HepG2 (cell line): ENCODE measurements around the gene ASTN2. TPM values are rescaled to one million over a fixed set of nuclear protein-coding genes. Genes with fewer than 3 reads are reported as not detected.

Experiments
- ATAC-seq: fragments of 200-7000 bp; cut with Tn5 transposase; 3 replicates; pipeline ENCODE4 v1.9.1; 2020; ENCODE audit warnings: mild to moderate bottlenecking, moderate library complexity
- BruUV-seq: library from RNA; stranded (reverse); fragments of 400-500 nt; replicated peaks from 2 replicates; lab custom pipeline; 2021; lab: Mats Ljungman, UMichigan
- CTCF ChIA-PET: fragments of 300-600 bp; formaldehyde crosslinking; extraction: SDS; loops from one replicate; lab custom pipeline; 2021; ENCODE audit warnings: low total read pairs, inconsistent platforms, low intra/inter-chr PET ratio; lab: Yijun Ruan, JAX
- POLR2A ChIA-PET: fragments of 350-600 bp; sonication (Branson Sonifier 250); formaldehyde crosslinking; loops from one replicate; lab custom pipeline; 2020; ENCODE audit warnings: antibody characterized with exemption, inconsistent platforms; lab: Yijun Ruan, JAX
- DNase-seq: peaks from one replicate; pipeline ENCODE4 v3.0.0-alpha.2; 2015; ENCODE audit warnings: low spot score
- FAIRE-seq: peaks from 3 replicates; lab custom pipeline; 2011; peaks lifted over from hg19 to GRCh38; lab: Jason Lieb, UNC
- H2AFZ ChIP-seq: one replicate; pipeline ENCODE4 v1.6.1; 2011; ENCODE audit warnings: low read length, inconsistent platforms
- H3K27ac ChIP-seq: fragments of 300-600 bp; 3 replicates; pipeline ENCODE4 v1.8.0; 2011; ENCODE audit warnings: mixed run types, mild to moderate bottlenecking, mixed read lengths, low read length, inconsistent platforms; ENCODE audit not compliant: insufficient read depth; ENCODE audit errors: extremely low read length
- H3K27me3 ChIP-seq, 2 experiments: fragments of 200-600 bp in 1 of 2; 2 replicates in 1 of 2; 3 replicates in 1 of 2; pipeline versions ENCODE4 v1.6.0 to v1.8.0; 2011; ENCODE audit warnings: low read length in 2 of 2, mild to moderate bottlenecking in 2 of 2, moderate library complexity in 2 of 2, inconsistent platforms in 1 of 2; ENCODE audit not compliant: insufficient read depth in 2 of 2, control insufficient read depth in 1 of 2
- H3K36me3 ChIP-seq, 2 experiments: fragments of 200-600 bp in 1 of 2; replicated peaks in 1 of 2; 2 replicates in 1 of 2; 3 replicates in 1 of 2; pipeline versions ENCODE4 v1.5.1 to v1.8.0; 2011; ENCODE audit warnings: low read length in 2 of 2, inconsistent platforms in 1 of 2; ENCODE audit not compliant: insufficient read depth in 2 of 2, control insufficient read depth in 1 of 2
- H3K4me1 ChIP-seq: 2 replicates; pipeline ENCODE4 v1.5.1; 2012; ENCODE audit warnings: low read length, inconsistent platforms; ENCODE audit not compliant: insufficient read depth
- H3K4me2 ChIP-seq: 2 replicates; pipeline ENCODE4 v1.6.0; 2011; ENCODE audit warnings: low read depth, low read length, inconsistent platforms
- H3K4me3 ChIP-seq, 3 experiments: fragments of 200-600 bp in 1 of 3; sonication (generic), shearing (Covaris generic) in 1 of 3; replicated peaks in 1 of 3; 2 replicates each; pipeline ENCODE4 v1.5.1; 2011 to 2016; ENCODE audit warnings: low read length in 3 of 3, inconsistent platforms in 2 of 3, low read depth in 2 of 3, mild to moderate bottlenecking in 2 of 3, control low read depth in 1 of 3, mixed read lengths in 1 of 3; ENCODE audit not compliant: insufficient read depth in 1 of 3
- H3K79me2 ChIP-seq: one replicate; pipeline ENCODE4 v1.6.1; 2011; ENCODE audit warnings: low read length, inconsistent platforms; ENCODE audit not compliant: insufficient read depth
- H3K9ac ChIP-seq: 2 replicates; pipeline ENCODE4 v1.6.0; 2011; ENCODE audit warnings: mild to moderate bottlenecking, low read depth, low read length, inconsistent platforms; ENCODE audit not compliant: insufficient read depth
- H3K9me3 ChIP-seq: 2 replicates; pipeline ENCODE4 v1.5.1; 2012; ENCODE audit warnings: mild to moderate bottlenecking, low read length
- H4K20me1 ChIP-seq: 2 replicates; pipeline ENCODE4 v1.6.0; 2011; ENCODE audit warnings: inconsistent platforms, mild to moderate bottlenecking, low read length, moderate library complexity; ENCODE audit not compliant: insufficient read depth
- CENPX ChIP-seq: sonication (generic); formaldehyde crosslinking; IDR thresholded peaks from 2 replicates; pipeline ENCODE4 v1.9.0; 2021; ENCODE audit warnings: mild to moderate bottlenecking, missing genetic modification reagents, moderate library complexity
- JUN ChIP-seq: sonication (generic); formaldehyde crosslinking; IDR thresholded peaks from 2 replicates; pipeline ENCODE4 v1.4.0; 2020; ENCODE audit warnings: mild to moderate bottlenecking, missing genetic modification reagents
- TCF12 ChIP-seq, 2 experiments: fragments of 450-650 bp in 1 of 2; sonication (generic) in 1 of 2; formaldehyde crosslinking in 1 of 2; IDR thresholded peaks; 2 replicates each; pipeline versions ENCODE4 v1.6.1 to v1.8.0; 2017 to 2022; ENCODE audit warnings: antibody characterized with exemption in 1 of 2, mild to moderate bottlenecking in 1 of 2, missing genetic modification reagents in 1 of 2, moderate library complexity in 1 of 2
- ZNF160 ChIP-seq: sonication (generic); formaldehyde crosslinking; IDR thresholded peaks from 2 replicates; pipeline ENCODE4 v1.8.0; 2022; ENCODE audit warnings: mild to moderate bottlenecking, inconsistent platforms, missing genetic modification reagents
- WGBS: methylation state at CpG from one replicate; pipeline ENCODE4 v1.1.6; 2017; ENCODE audit warnings: low lambda C conversion rate; 5-methylcytosine and 5-hydroxymethylcytosine counted together
- in situ Hi-C: cut with HindIII; loops from 2 replicates; pipeline ENCODE4 v1.10.0; 2017; ENCODE audit warnings: low pct_unique_long_range_greater_than_20kb; ENCODE audit not compliant: extremely low pct_ligation_motif_present
- intact Hi-C: fragments of 100-400 bp; cut with micrococcal nuclease; formaldehyde crosslinking; loops from one replicate; pipeline ENCODE4 v1.10.0; 2022; ENCODE audit not compliant: unreplicated experiment
- polyA plus RNA-seq, 8 experiments: library from polyadenylated mRNA; depleted of rRNA in 3 of 8; stranded (reverse) in 7 of 8; unstranded in 1 of 8; fragments of >200 nt; fragmentation: Illumina TruSeq in 4 of 8; extraction: Trizol in 4 of 8; gene quantifications; 2 replicates each; pipeline versions ENCODE4 v1.2.1 to v1.2.3, GENCODE V29; 2011 to 2016; ENCODE audit warnings: low read depth in 4 of 8, missing spikeins in 1 of 8, mixed read lengths in 1 of 8; ENCODE audit not compliant: insufficient read depth in 1 of 8
- total RNA-seq, 5 experiments: library from RNA; depleted of rRNA; stranded (reverse); fragments of >200 nt; fragmentation: Illumina TruSeq; extraction: Trizol; gene quantifications; 2 replicates each; pipeline ENCODE4 v1.2.3, GENCODE V29; 2016; ENCODE audit warnings: low read depth in 1 of 5
- TF ChIP-seq, protein P1 (sequence below): sonication (generic); formaldehyde crosslinking; IDR thresholded peaks from 2 replicates; pipeline ENCODE4 v1.5.0; 2020; ENCODE audit warnings: mild to moderate bottlenecking, missing genetic modification reagents
- TF ChIP-seq, protein P2 (sequence below): IDR thresholded peaks from 2 replicates; pipeline ENCODE4 v1.6.1; 2016; ENCODE audit warnings: mild to moderate bottlenecking
- TF ChIP-seq, protein P3 (sequence below): IDR thresholded peaks from 2 replicates; pipeline ENCODE4 v1.6.1; 2016; ENCODE audit warnings: missing compliant biosample characterization, missing genetic modification reagents, borderline replicate concordance
- TF ChIP-seq, protein P4 (sequence below): IDR thresholded peaks from 2 replicates; pipeline ENCODE4 v1.6.1; 2012; ENCODE audit warnings: inconsistent platforms

ASTN2 gene
- total and polyA plus RNA-seq, 2 of the 13 experiments (the other 11 are each of a cell fraction or from before 2014, with no cell fraction given) = 5.2 to 13.5 TPM

DNA sequence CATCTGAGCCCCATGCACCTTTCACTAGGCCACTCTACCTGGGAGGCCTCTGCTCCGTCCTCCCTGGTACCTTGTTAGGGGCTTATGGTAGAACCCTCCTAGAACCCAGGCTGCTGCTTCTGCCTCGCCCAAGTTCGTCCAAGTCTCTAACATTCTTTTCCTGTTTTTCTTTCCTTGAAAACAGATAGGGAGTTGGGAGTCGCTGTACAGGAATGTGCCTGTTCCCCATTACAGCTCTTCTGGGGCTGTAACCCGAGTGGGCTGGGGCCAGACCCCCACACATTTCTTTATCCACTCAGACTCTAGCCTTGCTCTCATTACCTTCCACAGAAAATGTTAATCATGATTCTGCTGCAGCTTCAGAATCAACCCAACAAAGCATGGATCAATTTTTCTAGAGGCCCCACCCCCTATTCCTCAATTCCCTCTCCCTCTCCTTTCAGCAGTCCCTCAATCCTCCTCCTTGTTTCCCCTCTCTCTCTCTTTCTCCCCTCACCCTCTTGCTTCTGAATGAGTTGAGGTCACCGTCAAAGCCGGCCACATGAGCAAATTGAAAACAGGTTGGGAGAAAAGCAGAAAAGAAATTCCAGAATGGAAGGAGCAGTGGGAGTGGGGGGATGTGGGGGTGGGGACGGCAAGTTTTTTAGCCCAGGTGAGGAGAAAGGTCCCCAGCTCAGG, 921.5 kb downstream of the ASTN2 start:
- DNase-seq (no peak), ATAC-seq (no peak), FAIRE-seq (no peak)
- intact Hi-C loops = no loop called here
- WGBS = 92% methylated on average over 8 of the region's 8 CpGs
- ChIA-PET POLR2A (no interaction called here), CTCF (no interaction called here)
- H3K36me3 ChIP-seq = no peaks in the 10 kb centered on the region
- no peak overlapping the region for H2AFZ ChIP-seq
- no peaks in the 10 kb centered on the region for H3K4me1 ChIP-seq
- no peaks in the 10 kb centered on the region for H3K79me2 ChIP-seq
- no peak overlapping the region for H3K4me3 ChIP-seq
- BruUV-seq = no TSS peak
- H3K4me2 ChIP-seq = no peak overlapping the region
- no peaks in the 10 kb centered on the region for H3K9me3 ChIP-seq
- H3K9ac ChIP-seq = no peak overlapping the region
- H3K27ac ChIP-seq = no peak overlapping the region
- H4K20me1 ChIP-seq = no peaks in the 10 kb centered on the region
- H3K27me3 ChIP-seq = no peaks in the 10 kb centered on the region
- TF ChIP-seq, protein P1, sequence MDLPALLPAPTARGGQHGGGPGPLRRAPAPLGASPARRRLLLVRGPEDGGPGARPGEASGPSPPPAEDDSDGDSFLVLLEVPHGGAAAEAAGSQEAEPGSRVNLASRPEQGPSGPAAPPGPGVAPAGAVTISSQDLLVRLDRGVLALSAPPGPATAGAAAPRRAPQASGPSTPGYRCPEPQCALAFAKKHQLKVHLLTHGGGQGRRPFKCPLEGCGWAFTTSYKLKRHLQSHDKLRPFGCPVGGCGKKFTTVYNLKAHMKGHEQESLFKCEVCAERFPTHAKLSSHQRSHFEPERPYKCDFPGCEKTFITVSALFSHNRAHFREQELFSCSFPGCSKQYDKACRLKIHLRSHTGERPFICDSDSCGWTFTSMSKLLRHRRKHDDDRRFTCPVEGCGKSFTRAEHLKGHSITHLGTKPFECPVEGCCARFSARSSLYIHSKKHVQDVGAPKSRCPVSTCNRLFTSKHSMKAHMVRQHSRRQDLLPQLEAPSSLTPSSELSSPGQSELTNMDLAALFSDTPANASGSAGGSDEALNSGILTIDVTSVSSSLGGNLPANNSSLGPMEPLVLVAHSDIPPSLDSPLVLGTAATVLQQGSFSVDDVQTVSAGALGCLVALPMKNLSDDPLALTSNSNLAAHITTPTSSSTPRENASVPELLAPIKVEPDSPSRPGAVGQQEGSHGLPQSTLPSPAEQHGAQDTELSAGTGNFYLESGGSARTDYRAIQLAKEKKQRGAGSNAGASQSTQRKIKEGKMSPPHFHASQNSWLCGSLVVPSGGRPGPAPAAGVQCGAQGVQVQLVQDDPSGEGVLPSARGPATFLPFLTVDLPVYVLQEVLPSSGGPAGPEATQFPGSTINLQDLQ (CRISPR knock-in tag) = no peak
- TF ChIP-seq, protein P2, sequence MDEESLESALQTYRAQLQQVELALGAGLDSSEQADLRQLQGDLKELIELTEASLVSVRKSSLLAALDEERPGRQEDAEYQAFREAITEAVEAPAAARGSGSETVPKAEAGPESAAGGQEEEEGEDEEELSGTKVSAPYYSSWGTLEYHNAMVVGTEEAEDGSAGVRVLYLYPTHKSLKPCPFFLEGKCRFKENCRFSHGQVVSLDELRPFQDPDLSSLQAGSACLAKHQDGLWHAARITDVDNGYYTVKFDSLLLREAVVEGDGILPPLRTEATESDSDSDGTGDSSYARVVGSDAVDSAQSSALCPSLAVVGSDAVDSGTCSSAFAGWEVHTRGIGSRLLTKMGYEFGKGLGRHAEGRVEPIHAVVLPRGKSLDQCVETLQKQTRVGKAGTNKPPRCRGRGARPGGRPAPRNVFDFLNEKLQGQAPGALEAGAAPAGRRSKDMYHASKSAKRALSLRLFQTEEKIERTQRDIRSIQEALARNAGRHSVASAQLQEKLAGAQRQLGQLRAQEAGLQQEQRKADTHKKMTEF (CRISPR knock-in tag) = no peak
- TF ChIP-seq ZNF160 (CRISPR knock-in tag) (no peak), TCF12 (IDR thresholded peaks at IDR 0.05) (no peak), TCF12 (CRISPR knock-in tag; IDR thresholded peaks at IDR 0.05) (no peak), JUN (CRISPR knock-in tag) (no peak), CENPX (CRISPR knock-in tag) (no peak)
- TF ChIP-seq, protein P3, sequence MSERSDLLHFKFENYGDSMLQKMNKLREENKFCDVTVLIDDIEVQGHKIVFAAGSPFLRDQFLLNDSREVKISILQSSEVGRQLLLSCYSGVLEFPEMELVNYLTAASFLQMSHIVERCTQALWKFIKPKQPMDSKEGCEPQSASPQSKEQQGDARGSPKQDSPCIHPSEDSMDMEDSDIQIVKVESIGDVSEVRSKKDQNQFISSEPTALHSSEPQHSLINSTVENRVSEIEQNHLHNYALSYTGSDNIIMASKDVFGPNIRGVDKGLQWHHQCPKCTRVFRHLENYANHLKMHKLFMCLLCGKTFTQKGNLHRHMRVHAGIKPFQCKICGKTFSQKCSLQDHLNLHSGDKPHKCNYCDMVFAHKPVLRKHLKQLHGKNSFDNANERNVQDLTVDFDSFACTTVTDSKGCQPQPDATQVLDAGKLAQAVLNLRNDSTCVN (CRISPR knock-in tag) = no peak
- TF ChIP-seq, protein P4, sequence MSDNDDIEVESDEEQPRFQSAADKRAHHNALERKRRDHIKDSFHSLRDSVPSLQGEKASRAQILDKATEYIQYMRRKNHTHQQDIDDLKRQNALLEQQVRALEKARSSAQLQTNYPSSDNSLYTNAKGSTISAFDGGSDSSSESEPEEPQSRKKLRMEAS = no peak
- in situ Hi-C loops = loop anchor here (5.0 kb wide), 1 partner anchor 79 kb away; no protein-coding TSS in a partner anchor
